Smooth muscle cell (in vitro differentiated cells): ENCODE results near the gene ULK1. TPM values are rescaled to one million over a fixed set of nuclear protein-coding genes. Genes with fewer than 3 reads are reported as not detected.

Source experiments
- DNase-seq: peaks from one replicate; lab custom pipeline; 2025; ENCODE audit not compliant: unreplicated experiment; lab: John Stamatoyannopoulos, UW
- H2AFZ ChIP-seq: fragments of 200-600 bp; sonication (generic); 2 replicates; pipeline ENCODE4 v1.6.0; 2016; ENCODE audit warnings: antibody characterized with exemption, low read depth, mild to moderate bottlenecking
- H3F3A ChIP-seq: fragments of 200-600 bp; sonication (generic); 2 replicates; pipeline ENCODE4 v1.6.0; 2017; ENCODE audit warnings: antibody characterized with exemption, low read depth
- H3K27ac ChIP-seq: fragments of 200-600 bp; sonication (generic); 2 replicates; pipeline ENCODE4 v1.5.1; 2016; ENCODE audit warnings: low read depth, mild to moderate bottlenecking
- H3K27me3 ChIP-seq: fragments of 200-600 bp; sonication (generic); 2 replicates; pipeline ENCODE4 v1.6.1; 2016; ENCODE audit warnings: low read depth, mild to moderate bottlenecking
- H3K36me3 ChIP-seq: fragments of 200-600 bp; sonication (generic); 2 replicates; pipeline ENCODE4 v1.5.1; 2016; ENCODE audit warnings: low read depth
- H3K4me1 ChIP-seq: fragments of 200-600 bp; sonication (generic); 2 replicates; pipeline ENCODE4 v1.5.1; 2016; ENCODE audit warnings: low read depth
- H3K4me2 ChIP-seq: fragments of 200-600 bp; sonication (generic); 2 replicates; pipeline ENCODE4 v1.6.0; 2016; ENCODE audit warnings: mild to moderate bottlenecking
- H3K4me3 ChIP-seq: fragments of 200-600 bp; sonication (generic); 2 replicates; pipeline ENCODE4 v1.5.1; 2016; ENCODE audit warnings: mild to moderate bottlenecking
- H3K79me2 ChIP-seq: fragments of 200-600 bp; sonication (generic); 2 replicates; pipeline ENCODE4 v1.6.0; 2016; ENCODE audit warnings: low read depth, mild to moderate bottlenecking
- H3K9ac ChIP-seq: fragments of 200-600 bp; sonication (generic); 2 replicates; pipeline ENCODE4 v1.6.0; 2016; ENCODE audit warnings: low read depth
- H3K9me3 ChIP-seq: fragments of 200-600 bp; sonication (generic); replicated peaks from 2 replicates; pipeline ENCODE4 v1.5.1; 2016; ENCODE audit warnings: low read depth
- H4K20me1 ChIP-seq: fragments of 200-600 bp; sonication (generic); 2 replicates; pipeline ENCODE4 v1.6.0; 2016; ENCODE audit warnings: low read depth
- WGBS: methylation state at CpG from one replicate; pipeline ENCODE4 v1.1.7; 2016; ENCODE audit warnings: low lambda C conversion rate; 5-methylcytosine and 5-hydroxymethylcytosine counted together
- polyA plus RNA-seq: library from polyadenylated mRNA; unstranded; fragments of >200 nt; fragmentation: Nextera tagmentation; extraction: Ambion mirVana; gene quantifications from 2 replicates; pipeline ENCODE4 v1.2.1, GENCODE V29; 2016
- total RNA-seq: library from RNA; depleted of rRNA; stranded (reverse); fragments of >200 nt; gene quantifications from 2 replicates; pipeline ENCODE4 v1.2.3, GENCODE V29; 2014
- TF ChIP-seq, protein P1 (sequence below): fragments of 200-600 bp; sonication (generic); IDR thresholded peaks from 2 replicates; pipeline ENCODE4 v1.5.1; 2017; ENCODE audit warnings: borderline replicate concordance, mild to moderate bottlenecking, antibody characterized with exemption; ENCODE audit not compliant: insufficient read depth, poor library complexity, severe bottlenecking

The ULK1 gene
- total and polyA plus RNA-seq, 2 experiments from 2014 or later = 8.5 to 10.5 TPM

DNA sequence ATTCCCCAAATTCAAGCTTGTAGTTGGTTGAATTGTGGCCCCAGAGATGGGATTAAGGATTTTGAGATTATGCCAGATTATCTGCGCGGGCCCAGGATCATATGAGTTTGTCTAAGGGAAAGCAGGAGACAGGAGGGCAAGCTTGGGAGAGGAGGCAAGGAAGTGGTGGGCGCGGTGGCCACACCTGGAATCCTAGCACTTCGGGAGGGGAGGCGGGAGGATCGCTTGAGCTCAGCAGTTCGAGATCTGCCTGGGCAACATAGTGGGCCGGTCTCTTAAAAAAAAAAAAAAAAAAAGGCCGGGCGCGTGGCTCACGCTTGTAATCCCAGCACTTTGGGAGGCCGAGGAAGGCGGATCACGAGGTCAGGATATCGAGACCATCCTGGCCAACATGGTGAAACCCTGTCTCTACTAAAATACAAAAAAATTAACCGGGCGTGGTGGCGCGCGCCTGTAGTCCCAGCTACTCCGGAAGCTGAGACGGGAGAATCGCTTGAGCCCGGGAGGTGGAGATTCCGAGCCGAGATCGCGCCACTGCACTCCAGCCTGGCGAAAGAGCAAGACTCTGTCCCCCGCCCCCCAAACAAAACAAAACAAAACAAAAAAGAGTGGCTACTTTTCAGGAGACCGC, 33.8 kb downstream of the ULK1 start:
- Histone ChIP-seq H3K4me3 (peak overlapping the region; percentile 96), H3K79me2 (peaks cover 5% of the 10 kb centered on the region), H3K4me1 (peaks cover 7% of the 10 kb centered on the region), H4K20me1 (no peaks in the 10 kb centered on the region), H3F3A (no peaks in the 10 kb centered on the region), H3K36me3 (no peaks in the 10 kb centered on the region), H2AFZ (peak overlapping the region; percentile 95), H3K27ac (peak overlapping the region; percentile 52), H3K9me3 (no peaks in the 10 kb centered on the region), H3K4me2 (peak overlapping the region; percentile 100), H3K9ac (peak overlapping the region; percentile 83), H3K27me3 (no peaks in the 10 kb centered on the region)
- no peak for DNase-seq
- TF ChIP-seq, protein P1, sequence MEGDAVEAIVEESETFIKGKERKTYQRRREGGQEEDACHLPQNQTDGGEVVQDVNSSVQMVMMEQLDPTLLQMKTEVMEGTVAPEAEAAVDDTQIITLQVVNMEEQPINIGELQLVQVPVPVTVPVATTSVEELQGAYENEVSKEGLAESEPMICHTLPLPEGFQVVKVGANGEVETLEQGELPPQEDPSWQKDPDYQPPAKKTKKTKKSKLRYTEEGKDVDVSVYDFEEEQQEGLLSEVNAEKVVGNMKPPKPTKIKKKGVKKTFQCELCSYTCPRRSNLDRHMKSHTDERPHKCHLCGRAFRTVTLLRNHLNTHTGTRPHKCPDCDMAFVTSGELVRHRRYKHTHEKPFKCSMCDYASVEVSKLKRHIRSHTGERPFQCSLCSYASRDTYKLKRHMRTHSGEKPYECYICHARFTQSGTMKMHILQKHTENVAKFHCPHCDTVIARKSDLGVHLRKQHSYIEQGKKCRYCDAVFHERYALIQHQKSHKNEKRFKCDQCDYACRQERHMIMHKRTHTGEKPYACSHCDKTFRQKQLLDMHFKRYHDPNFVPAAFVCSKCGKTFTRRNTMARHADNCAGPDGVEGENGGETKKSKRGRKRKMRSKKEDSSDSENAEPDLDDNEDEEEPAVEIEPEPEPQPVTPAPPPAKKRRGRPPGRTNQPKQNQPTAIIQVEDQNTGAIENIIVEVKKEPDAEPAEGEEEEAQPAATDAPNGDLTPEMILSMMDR = no peak
- 19% methylated on average over 33 of the region's 33 CpGs for WGBS

DNA sequence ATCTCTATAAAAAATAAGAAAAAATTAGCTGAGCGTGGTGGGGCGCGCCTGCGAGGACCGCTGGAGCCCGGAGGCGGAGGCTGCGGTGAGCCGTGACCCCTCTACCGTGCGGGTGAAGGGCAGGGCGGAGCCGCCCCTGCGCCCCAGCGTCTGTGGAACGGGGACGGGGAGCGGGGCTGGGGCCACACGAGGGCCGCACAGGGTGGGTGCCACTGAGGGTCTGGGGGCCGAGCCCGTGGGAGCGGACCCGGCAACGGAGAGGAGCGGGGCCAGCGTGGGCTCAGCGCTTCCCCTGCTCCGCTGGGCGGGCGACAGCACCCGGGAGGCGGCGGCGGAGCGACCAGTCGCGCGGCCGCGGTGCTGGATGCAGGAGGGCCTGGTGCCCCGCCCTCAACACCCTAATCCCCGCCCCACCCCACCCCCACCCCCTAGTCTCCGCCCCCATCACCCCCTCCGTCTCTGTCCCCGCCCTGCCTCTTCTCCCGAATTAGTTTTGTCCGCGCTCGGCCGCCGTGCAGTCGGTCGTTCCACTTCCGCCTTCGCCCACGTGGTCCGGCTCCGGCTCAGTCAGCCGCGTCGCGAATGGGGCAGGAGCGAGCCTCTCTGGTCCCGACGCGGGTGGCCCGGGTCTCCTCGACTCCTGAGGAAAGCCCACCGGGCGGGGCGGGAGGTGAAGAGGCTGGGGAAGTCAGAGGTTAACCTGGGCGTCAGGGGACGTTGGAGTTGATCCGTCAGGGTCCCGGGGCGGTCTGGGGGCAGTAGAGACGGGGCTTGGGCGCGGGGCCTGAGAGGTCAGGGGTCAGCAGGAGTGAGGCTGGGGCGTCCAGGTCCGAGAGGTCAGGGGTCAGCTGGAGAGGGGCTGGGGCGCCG, 34.5 kb downstream of the ULK1 start, which contains the start of gene PUS1:
PUS1 (plus strand) TSS at position 566 of the 870 bp plus-strand sequence. CDS start 447 bp downstream, outside the sequence.
- Histone ChIP-seq H3F3A (no peaks in the 10 kb centered on the region), H3K9me3 (no peaks in the 10 kb centered on the region), H3K4me2 (peak within 1 kb of the TSS; percentile 100), H2AFZ (peak within 1 kb of the TSS; percentile 95), H3K4me1 (peaks cover 7% of the 10 kb centered on the region), H4K20me1 (no peaks in the 10 kb centered on the region), H3K36me3 (no peaks in the 10 kb centered on the region), H3K4me3 (peak within 1 kb of the TSS; percentile 96), H3K27ac (peak within 1 kb of the TSS; percentile 52), H3K79me2 (peaks cover 5% of the 10 kb centered on the region), H3K27me3 (no peaks in the 10 kb centered on the region), H3K9ac (peak within 1 kb of the TSS; percentile 84)
- DNase-seq = peak; percentile 67
- TF ChIP-seq, protein P1 = no peak
- WGBS = 1% methylated on average over 57 of the region's 84 CpGs

DNA sequence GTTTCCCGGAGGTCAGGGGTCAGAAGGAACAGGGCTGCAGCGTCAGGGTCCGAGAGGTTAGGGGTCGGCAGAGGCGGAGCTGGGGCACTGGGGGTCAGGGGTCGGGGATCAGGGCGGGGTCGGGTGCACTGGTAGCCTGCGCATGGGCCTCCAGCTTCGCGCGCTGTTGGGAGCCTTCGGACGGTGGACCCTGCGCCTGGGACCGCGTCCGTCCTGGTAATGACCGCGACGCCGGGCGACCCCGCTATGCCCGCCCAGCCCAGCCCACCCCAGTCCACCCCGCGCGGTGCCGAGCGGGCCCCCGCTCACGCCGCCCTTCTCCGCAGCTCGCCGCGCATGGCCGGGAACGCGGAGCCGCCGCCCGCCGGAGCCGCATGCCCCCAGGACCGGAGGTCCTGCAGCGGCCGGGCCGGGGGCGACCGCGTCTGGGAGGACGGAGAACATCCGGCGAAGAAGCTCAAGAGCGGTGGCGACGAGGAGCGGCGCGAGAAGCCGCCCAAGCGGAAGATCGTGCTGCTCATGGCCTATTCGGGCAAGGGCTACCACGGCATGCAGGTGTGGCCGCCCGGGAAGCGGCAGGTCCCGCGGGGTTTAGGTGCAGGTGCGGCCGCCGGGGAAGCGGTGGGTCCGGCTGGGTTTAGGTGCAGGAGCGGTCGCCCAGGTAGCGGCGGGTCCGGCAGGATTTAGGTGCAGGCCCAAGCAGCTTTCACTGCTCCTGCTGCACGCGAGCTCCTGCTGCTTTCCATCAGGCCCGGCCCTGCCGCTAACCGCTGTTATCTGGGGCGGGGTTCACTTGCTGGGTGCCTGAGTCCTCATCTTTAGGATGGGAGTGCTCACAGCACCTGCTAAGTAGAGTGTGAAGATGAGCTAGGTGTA, 35.4 kb downstream of the ULK1 start:
- no peaks in the 10 kb centered on the region for H4K20me1 ChIP-seq
- peaks cover 7% of the 10 kb centered on the region for H3K4me1 ChIP-seq
- no peaks in the 10 kb centered on the region for H3K36me3 ChIP-seq
- DNase-seq = no peak
- H3K4me3 ChIP-seq = peak overlapping the region; percentile 96
- H3K27me3 ChIP-seq = no peaks in the 10 kb centered on the region
- H2AFZ ChIP-seq = peak overlapping the region; percentile 79
- peaks cover 5% of the 10 kb centered on the region for H3K79me2 ChIP-seq
- no peaks in the 10 kb centered on the region for H3K9me3 ChIP-seq
- peak overlapping the region; percentile 84 for H3K9ac ChIP-seq
- H3K27ac ChIP-seq = no peak overlapping the region
- no peaks in the 10 kb centered on the region for H3F3A ChIP-seq
- H3K4me2 ChIP-seq = peak overlapping the region; percentile 100
- TF ChIP-seq, protein P1 = no peak
- 4% methylated on average over 49 of the region's 87 CpGs for WGBS
